Measurements from ENCODE around the gene FBLN1. TPM values are rescaled to one million over a fixed set of nuclear protein-coding genes. Genes with fewer than 3 reads are reported as not detected.

FBLN1 gene
- 307 TPM for total RNA-seq
- long read RNA-seq, transcript FBLN1-202 (17 exons, 2,896 nt): major isoform, 221 of 520 reads
- long read RNA-seq, transcript FBLN1-201 (15 exons, 2,251 nt): minor isoform, 158 of 520 reads
- long read RNA-seq, partial matches to known transcripts: 103 of 520 reads
- long read RNA-seq, other reads (novel, unspliced or antisense): 37 of 520 reads

- DNase-seq: peak; percentile 41
- H3K36me3 ChIP-seq: no peaks in the 10 kb centered on the region
- TF ChIP-seq CTCF (IDR thresholded peaks at IDR 0.05): no peak
- peak within 1 kb of the TSS; percentile 73 for H3K27ac ChIP-seq
- H3K27me3 ChIP-seq (ENCODE audit: low read depth): peaks cover 45% of the 10 kb centered on the region
- ATAC-seq: peak; percentile 53 to 55
- peak within 1 kb of the TSS; percentile 56 for H3K4me3 ChIP-seq
- no peaks in the 10 kb centered on the region for H3K9me3 ChIP-seq
- intact Hi-C loops (cut with DNase I): no loop called here
- H3K4me1 ChIP-seq: no peaks in the 10 kb centered on the region
Observed at GRCh38 chr22:45502215-45503049, at the start of gene FBLN1. TSS of gene FBLN1 (plus strand) at chr22:45502883. CDS start at chr22:45502986, 103 bp downstream.

- intact Hi-C loops (cut with DNase I): no loop called here
- H3K9me3 ChIP-seq: no peaks in the 10 kb centered on the region
- no peak overlapping the region for H3K27ac ChIP-seq
- ATAC-seq (no peak), DNase-seq (no peak)
- H3K27me3 ChIP-seq (ENCODE audit: low read depth): no peaks in the 10 kb centered on the region
- H3K4me1 ChIP-seq: no peaks in the 10 kb centered on the region
- H3K4me3 ChIP-seq: no peak overlapping the region
- no peaks in the 10 kb centered on the region for H3K36me3 ChIP-seq
- no peak for TF ChIP-seq CTCF (IDR thresholded peaks at IDR 0.05)
Observed at GRCh38 chr22:45453764-45454163, 48.9 kb upstream of the FBLN1 start.

- DNase-seq (no peak), ATAC-seq (no peak)
- H3K4me3 ChIP-seq: no peak overlapping the region
- no peaks in the 10 kb centered on the region for H3K27me3 ChIP-seq (ENCODE audit: low read depth)
- H3K36me3 ChIP-seq: no peaks in the 10 kb centered on the region
- H3K9me3 ChIP-seq: no peaks in the 10 kb centered on the region
- no peak for TF ChIP-seq CTCF (IDR thresholded peaks at IDR 0.05)
- no peaks in the 10 kb centered on the region for H3K4me1 ChIP-seq
- H3K27ac ChIP-seq: no peak overlapping the region
- intact Hi-C loops (cut with DNase I): no loop called here
Observed at GRCh38 chr22:45454275-45454674, 48.4 kb upstream of the FBLN1 start.

GRCh38 chr22:45455212-45455611 is 47.5 kb upstream of the FBLN1 start:
- Histone ChIP-seq H3K9me3 (no peaks in the 10 kb centered on the region), H3K36me3 (no peaks in the 10 kb centered on the region), H3K4me1 (no peaks in the 10 kb centered on the region), H3K4me3 (no peak overlapping the region), H3K27ac (no peak overlapping the region), H3K27me3 (ENCODE audit: low read depth) (no peaks in the 10 kb centered on the region)
- intact Hi-C loops (cut with DNase I): no loop called here
- DNase-seq (no peak), ATAC-seq (no peak)
- no peak for TF ChIP-seq CTCF (IDR thresholded peaks at IDR 0.05)

GRCh38 chr22:45455621-45456020 is 47.1 kb upstream of the FBLN1 start:
- H3K27ac ChIP-seq: no peak overlapping the region

More at GRCh38 chr22:45455621-45456020, 47.1 kb upstream of the FBLN1 start:
- ATAC-seq (no peak), DNase-seq (no peak)
- H3K27me3 ChIP-seq (ENCODE audit: low read depth): no peaks in the 10 kb centered on the region
- no peak for TF ChIP-seq CTCF (IDR thresholded peaks at IDR 0.05)
- H3K36me3 ChIP-seq: no peaks in the 10 kb centered on the region
- intact Hi-C loops (cut with DNase I): no loop called here
- H3K4me3 ChIP-seq: no peak overlapping the region
- H3K9me3 ChIP-seq: no peaks in the 10 kb centered on the region
- no peaks in the 10 kb centered on the region for H3K4me1 ChIP-seq
